Muscle layer of duodenum (tissue), 2 donors: ENCODE data around the gene TSHB.
"Not testable (repeated sequence)": the region's sequence is repeated elsewhere in the genome, so short reads cannot be mapped to it uniquely, and the experiment has no call there.

Experiments used
- H3K27ac ChIP-seq: one replicate; pipeline ENCODE4 v1.7.0; 2013; ENCODE audit warnings: mild to moderate bottlenecking, low read length
- H3K27me3 ChIP-seq: one replicate; pipeline ENCODE4 v1.7.0; 2013; ENCODE audit warnings: low read depth, mild to moderate bottlenecking, control low read depth, low read length
- H3K36me3 ChIP-seq, 2 donors: one replicate each; pipeline ENCODE4 v1.7.0; 2013; ENCODE audit warnings: low read length in 2 of 2, control low read depth in 1 of 2, mild to moderate bottlenecking in 1 of 2; ENCODE audit not compliant: insufficient read depth in 2 of 2, control insufficient read depth in 1 of 2
- H3K4me1 ChIP-seq, 2 donors: one replicate each; pipeline ENCODE4 v1.7.0; 2013; ENCODE audit warnings: low read length in 2 of 2, mild to moderate bottlenecking in 2 of 2, control low read depth in 1 of 2, moderate library complexity in 1 of 2; ENCODE audit not compliant: insufficient read depth in 2 of 2, control insufficient read depth in 1 of 2
- H3K4me3 ChIP-seq, 2 donors: one replicate each; pipeline ENCODE4 v1.7.0; 2013; ENCODE audit warnings: low read length in 2 of 2, low read depth in 1 of 2, mild to moderate bottlenecking in 1 of 2
- H3K9me3 ChIP-seq, 2 donors: one replicate each; pipeline ENCODE4 v1.7.0; 2013; ENCODE audit warnings: low read length in 2 of 2, control low read depth in 1 of 2, mild to moderate bottlenecking in 1 of 2; ENCODE audit not compliant: control insufficient read depth in 1 of 2
- donor health status: healthy.

Gene TSHB

GRCh38 chr1:115029526-115029925 lies at the start of gene TSHB:
TSHB (plus strand) TSS chr1:115029826; CDS start chr1:115033363, 3,537 bp downstream.
- Histone ChIP-seq H3K36me3 (no peaks in the 10 kb centered on the region), H3K4me1 (no peaks in the 10 kb centered on the region), H3K9me3 (no peaks in the 10 kb centered on the region), H3K27ac (no peak within 1 kb of the TSS), H3K27me3 (no peaks in the 10 kb centered on the region), H3K4me3 (no peak within 1 kb of the TSS)

- H3K36me3 ChIP-seq = no peaks in the 10 kb centered on the region
- H3K27me3 ChIP-seq = no peaks in the 10 kb centered on the region
- H3K9me3 ChIP-seq = peaks cover 0 to 9% of the 10 kb centered on the region in 2 donors
- H3K4me3 ChIP-seq = no peak overlapping the region
- H3K27ac ChIP-seq = no peak overlapping the region
- H3K4me1 ChIP-seq = no peaks in the 10 kb centered on the region
Measured at GRCh38 chr1:114982251-114982650, 47.4 kb upstream of the TSHB start.

GRCh38 chr1:114986286-114986685 lies 43.3 kb upstream of the TSHB start:
- H3K36me3 ChIP-seq = no peaks in the 10 kb centered on the region
- no peaks in the 10 kb centered on the region for H3K4me1 ChIP-seq
- no peak overlapping the region for H3K27ac ChIP-seq

GRCh38 chr1:114988095-114988494 lies 41.5 kb upstream of the TSHB start:
- no peaks in the 10 kb centered on the region for H3K4me1 ChIP-seq
- no peak overlapping the region for H3K4me3 ChIP-seq
- no peak overlapping the region for H3K27ac ChIP-seq
- no peaks in the 10 kb centered on the region for H3K36me3 ChIP-seq
- no peaks in the 10 kb centered on the region for H3K27me3 ChIP-seq
- peaks cover 0 to 13% of the 10 kb centered on the region in 2 donors for H3K9me3 ChIP-seq

More at GRCh38 chr1:114986286-114986685, 43.3 kb upstream of the TSHB start:
- no peak overlapping the region for H3K4me3 ChIP-seq
- H3K27me3 ChIP-seq = no peaks in the 10 kb centered on the region
- peaks cover 0 to 22% of the 10 kb centered on the region in 2 donors for H3K9me3 ChIP-seq

GRCh38 chr1:114997510-114998289 lies 31.9 kb upstream of the TSHB start:
- H3K4me1 ChIP-seq = no peaks in the 10 kb centered on the region
- no peaks in the 10 kb centered on the region for H3K27me3 ChIP-seq
- H3K36me3 ChIP-seq = no peaks in the 10 kb centered on the region
- no peaks in the 10 kb centered on the region for H3K9me3 ChIP-seq
- no peak overlapping the region for H3K27ac ChIP-seq
- no peak overlapping the region for H3K4me3 ChIP-seq

- H3K4me3 ChIP-seq = no peak overlapping the region
- no peaks in the 10 kb centered on the region for H3K36me3 ChIP-seq
- H3K9me3 ChIP-seq = no peaks in the 10 kb centered on the region
- no peak overlapping the region for H3K27ac ChIP-seq
- no peaks in the 10 kb centered on the region for H3K4me1 ChIP-seq
- H3K27me3 ChIP-seq = no peaks in the 10 kb centered on the region
Measured at GRCh38 chr1:115006191-115006590, 23.4 kb upstream of the TSHB start.

- Histone ChIP-seq H3K27me3 (no peaks in the 10 kb centered on the region), H3K36me3 (no peaks in the 10 kb centered on the region), H3K9me3 (no peaks in the 10 kb centered on the region), H3K4me1 (no peaks in the 10 kb centered on the region), H3K4me3 (no peak overlapping the region), H3K27ac (no peak overlapping the region)
Measured at GRCh38 chr1:115012006-115012405, 17.6 kb upstream of the TSHB start.

GRCh38 chr1:115012434-115012833 lies 17.2 kb upstream of the TSHB start:
- no peak overlapping the region for H3K27ac ChIP-seq

GRCh38 chr1:115013792-115014191 lies 15.8 kb upstream of the TSHB start:
- Histone ChIP-seq H3K4me1 (no peaks in the 10 kb centered on the region), H3K36me3 (no peaks in the 10 kb centered on the region), H3K9me3 (no peaks in the 10 kb centered on the region), H3K4me3 (no peak overlapping the region), H3K27me3 (no peaks in the 10 kb centered on the region), H3K27ac (no peak overlapping the region)

More at GRCh38 chr1:115012434-115012833, 17.2 kb upstream of the TSHB start:
- no peaks in the 10 kb centered on the region for H3K4me1 ChIP-seq
- H3K4me3 ChIP-seq = no peak overlapping the region
- no peaks in the 10 kb centered on the region for H3K27me3 ChIP-seq
- no peaks in the 10 kb centered on the region for H3K36me3 ChIP-seq
- no peaks in the 10 kb centered on the region for H3K9me3 ChIP-seq

GRCh38 chr1:115019549-115019948 lies 10.1 kb upstream of the TSHB start:
- H3K36me3 ChIP-seq, H3K27me3 ChIP-seq, H3K4me3 ChIP-seq, H3K9me3 ChIP-seq, H3K27ac ChIP-seq, H3K4me1 ChIP-seq: not testable (repeated sequence)

- Histone ChIP-seq H3K9me3 (no peaks in the 10 kb centered on the region), H3K27ac (no peak overlapping the region), H3K36me3 (no peaks in the 10 kb centered on the region), H3K27me3 (no peaks in the 10 kb centered on the region), H3K4me1 (no peaks in the 10 kb centered on the region), H3K4me3 (no peak overlapping the region)
Measured at GRCh38 chr1:115021145-115021544, 8.5 kb upstream of the TSHB start.

- Histone ChIP-seq H3K36me3 (no peaks in the 10 kb centered on the region), H3K4me3 (no peak overlapping the region), H3K27ac (no peak overlapping the region), H3K27me3 (no peaks in the 10 kb centered on the region), H3K4me1 (no peaks in the 10 kb centered on the region), H3K9me3 (no peaks in the 10 kb centered on the region)
Measured at GRCh38 chr1:115023593-115023992, 6.0 kb upstream of the TSHB start.
